Loucy (cell line): ENCODE results near the gene MXD4.

Experiments used
- H2AFZ ChIP-seq: fragments of 200-600 bp; sonication (generic); 2 replicates; pipeline ENCODE4 v1.6.0; 2016; ENCODE audit warnings: antibody characterized with exemption, mild to moderate bottlenecking, low read length, moderate library complexity
- H3F3A ChIP-seq: fragments of 200-600 bp; 2 replicates; pipeline ENCODE4 v1.6.0; 2016; ENCODE audit warnings: antibody characterized with exemption, low read depth, mild to moderate bottlenecking
- H3K27me3 ChIP-seq: fragments of 200-600 bp; sonication (generic); 2 replicates; pipeline ENCODE4 v1.6.1; 2014; ENCODE audit warnings: low read length, mild to moderate bottlenecking; ENCODE audit not compliant: insufficient read depth, poor library complexity, severe bottlenecking
- H3K36me3 ChIP-seq: fragments of 200-600 bp; sonication (generic); 2 replicates; pipeline ENCODE4 v1.6.1; 2016; ENCODE audit warnings: low read length; ENCODE audit not compliant: insufficient read depth
- H3K4me1 ChIP-seq: fragments of 200-600 bp; sonication (generic); 2 replicates; pipeline ENCODE4 v1.5.1; 2014; ENCODE audit warnings: low read length, mild to moderate bottlenecking; ENCODE audit not compliant: insufficient read depth, poor library complexity, severe bottlenecking
- H3K4me2 ChIP-seq: fragments of 200-600 bp; sonication (generic); 2 replicates; pipeline ENCODE4 v1.6.0; 2014; ENCODE audit warnings: antibody characterized with exemption, low read length, low read depth, mild to moderate bottlenecking; ENCODE audit not compliant: poor library complexity, severe bottlenecking
- H3K4me3 ChIP-seq: fragments of 200-600 bp; sonication (generic); 2 replicates; pipeline ENCODE4 v1.5.1; 2014; ENCODE audit warnings: low read length, mild to moderate bottlenecking, mixed read lengths; ENCODE audit not compliant: poor library complexity, severe bottlenecking
- H3K79me2 ChIP-seq: fragments of 200-600 bp; sonication (generic); 2 replicates; pipeline ENCODE4 v1.6.1; 2014; ENCODE audit warnings: low read length; ENCODE audit not compliant: insufficient read depth
- H3K9ac ChIP-seq: fragments of 200-600 bp; sonication (generic); 2 replicates; pipeline ENCODE4 v1.6.0; 2014; ENCODE audit warnings: mild to moderate bottlenecking, low read depth, low read length, moderate library complexity; ENCODE audit not compliant: poor library complexity, severe bottlenecking
- H3K9me2 ChIP-seq: fragments of 200-600 bp; sonication (generic); replicated peaks from 2 replicates; pipeline ENCODE4 v1.6.1; 2016; ENCODE audit warnings: low read depth, low read length, mixed read lengths
- H3K9me3 ChIP-seq: fragments of 200-600 bp; sonication (generic); 2 replicates; pipeline ENCODE4 v1.6.1; 2014; ENCODE audit warnings: mild to moderate bottlenecking, antibody characterized with exemption, low read length, low read depth; ENCODE audit not compliant: insufficient read depth
- H4K20me1 ChIP-seq: fragments of 200-600 bp; sonication (generic); 2 replicates; pipeline ENCODE4 v1.6.0; 2014; ENCODE audit warnings: antibody characterized with exemption, low read length, mild to moderate bottlenecking; ENCODE audit not compliant: insufficient read depth, poor library complexity, severe bottlenecking
- EZH2phosphoT487 ChIP-seq: fragments of 200-600 bp; IDR thresholded peaks from 2 replicates; pipeline ENCODE4 v1.6.1; 2018; ENCODE audit warnings: antibody characterized with exemption, mild to moderate bottlenecking, moderate library complexity, borderline replicate concordance
- TF ChIP-seq, protein P1 (sequence below): fragments of 200-600 bp; sonication (generic); conservative IDR thresholded peaks from 2 replicates; pipeline ENCODE4 v1.5.1; 2014; ENCODE audit warnings: mild to moderate bottlenecking, antibody characterized with exemption, low read length

MXD4 gene

DNA sequence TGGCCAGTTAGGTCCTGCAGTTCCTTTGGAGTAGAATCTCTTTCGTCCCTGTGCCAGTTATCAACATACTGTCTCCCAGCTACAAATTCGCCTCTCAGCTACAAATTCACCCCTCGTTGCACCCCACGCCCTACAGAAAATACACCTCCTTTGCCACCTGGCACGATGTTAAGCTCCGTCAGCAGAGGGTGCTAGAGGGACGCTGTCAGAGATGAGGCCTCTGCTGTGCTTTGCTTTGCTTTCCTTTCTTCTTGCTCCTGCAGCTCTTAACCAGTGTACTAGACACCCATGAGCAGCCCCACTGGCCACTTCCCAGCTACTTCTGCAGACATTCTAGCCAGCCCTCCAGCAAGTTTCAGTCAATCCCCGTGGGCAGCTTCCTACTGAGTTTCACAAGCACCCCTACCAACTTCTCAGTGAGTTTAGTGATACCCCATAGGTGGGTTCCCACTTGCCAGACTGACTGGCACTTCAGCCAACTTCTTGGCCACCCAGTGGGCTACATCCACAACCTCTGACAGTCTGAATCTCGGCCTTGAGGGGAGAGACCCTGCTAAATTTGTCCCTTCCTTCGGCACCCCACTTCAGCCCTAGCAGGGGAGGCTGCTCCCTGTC is 41.8 kb downstream of the MXD4 start:
- no peak overlapping the region for H3K4me2 ChIP-seq
- H3K79me2 ChIP-seq: no peaks in the 10 kb centered on the region
- no peak overlapping the region for H2AFZ ChIP-seq
- no peaks in the 10 kb centered on the region for H3F3A ChIP-seq
- no peaks in the 10 kb centered on the region for H3K4me1 ChIP-seq
- H3K4me3 ChIP-seq: no peak overlapping the region
- no peak overlapping the region for H3K9ac ChIP-seq
- H4K20me1 ChIP-seq: no peaks in the 10 kb centered on the region
- no peaks in the 10 kb centered on the region for H3K27me3 ChIP-seq
- H3K9me2 ChIP-seq: no peaks in the 10 kb centered on the region
- no peaks in the 10 kb centered on the region for H3K9me3 ChIP-seq
- no peaks in the 10 kb centered on the region for H3K36me3 ChIP-seq
- TF ChIP-seq EZH2phosphoT487: no peak
- TF ChIP-seq, protein P1, sequence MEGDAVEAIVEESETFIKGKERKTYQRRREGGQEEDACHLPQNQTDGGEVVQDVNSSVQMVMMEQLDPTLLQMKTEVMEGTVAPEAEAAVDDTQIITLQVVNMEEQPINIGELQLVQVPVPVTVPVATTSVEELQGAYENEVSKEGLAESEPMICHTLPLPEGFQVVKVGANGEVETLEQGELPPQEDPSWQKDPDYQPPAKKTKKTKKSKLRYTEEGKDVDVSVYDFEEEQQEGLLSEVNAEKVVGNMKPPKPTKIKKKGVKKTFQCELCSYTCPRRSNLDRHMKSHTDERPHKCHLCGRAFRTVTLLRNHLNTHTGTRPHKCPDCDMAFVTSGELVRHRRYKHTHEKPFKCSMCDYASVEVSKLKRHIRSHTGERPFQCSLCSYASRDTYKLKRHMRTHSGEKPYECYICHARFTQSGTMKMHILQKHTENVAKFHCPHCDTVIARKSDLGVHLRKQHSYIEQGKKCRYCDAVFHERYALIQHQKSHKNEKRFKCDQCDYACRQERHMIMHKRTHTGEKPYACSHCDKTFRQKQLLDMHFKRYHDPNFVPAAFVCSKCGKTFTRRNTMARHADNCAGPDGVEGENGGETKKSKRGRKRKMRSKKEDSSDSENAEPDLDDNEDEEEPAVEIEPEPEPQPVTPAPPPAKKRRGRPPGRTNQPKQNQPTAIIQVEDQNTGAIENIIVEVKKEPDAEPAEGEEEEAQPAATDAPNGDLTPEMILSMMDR: peak; percentile 95

DNA sequence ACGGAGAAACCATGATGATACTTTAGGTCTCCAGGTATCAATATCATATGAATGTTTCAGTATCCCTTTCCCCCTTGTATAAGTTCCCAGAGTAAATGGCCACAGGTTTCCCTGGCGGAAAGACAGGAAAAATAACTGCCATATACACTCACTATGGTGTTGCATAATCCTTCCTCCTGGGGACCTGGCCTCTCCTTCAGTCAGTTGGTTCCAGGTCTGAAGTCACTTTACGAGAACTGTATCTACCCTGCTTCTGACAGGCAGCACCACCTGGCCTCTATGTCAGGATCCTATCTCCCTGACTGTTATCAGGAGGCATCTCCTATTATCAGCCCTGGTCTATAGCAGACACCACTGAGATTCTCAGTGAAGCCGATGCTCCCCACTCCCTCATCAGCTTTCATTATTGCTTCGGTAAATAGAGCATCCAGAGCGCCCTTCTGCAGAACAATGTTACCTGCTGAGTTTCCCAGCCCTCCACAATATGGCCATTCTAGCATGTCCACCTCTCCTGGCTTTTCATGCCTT is 42.6 kb downstream of the MXD4 start:
- Histone ChIP-seq H4K20me1 (no peaks in the 10 kb centered on the region), H3K9ac (no peak overlapping the region), H3K4me1 (no peaks in the 10 kb centered on the region), H3K27me3 (no peaks in the 10 kb centered on the region), H3K36me3 (no peaks in the 10 kb centered on the region), H2AFZ (no peak overlapping the region), H3K9me2 (no peaks in the 10 kb centered on the region), H3K9me3 (no peaks in the 10 kb centered on the region), H3K4me2 (no peak overlapping the region), H3F3A (no peaks in the 10 kb centered on the region), H3K4me3 (no peak overlapping the region), H3K79me2 (no peaks in the 10 kb centered on the region)
- TF ChIP-seq, protein P1: no peak
- TF ChIP-seq EZH2phosphoT487: no peak

DNA sequence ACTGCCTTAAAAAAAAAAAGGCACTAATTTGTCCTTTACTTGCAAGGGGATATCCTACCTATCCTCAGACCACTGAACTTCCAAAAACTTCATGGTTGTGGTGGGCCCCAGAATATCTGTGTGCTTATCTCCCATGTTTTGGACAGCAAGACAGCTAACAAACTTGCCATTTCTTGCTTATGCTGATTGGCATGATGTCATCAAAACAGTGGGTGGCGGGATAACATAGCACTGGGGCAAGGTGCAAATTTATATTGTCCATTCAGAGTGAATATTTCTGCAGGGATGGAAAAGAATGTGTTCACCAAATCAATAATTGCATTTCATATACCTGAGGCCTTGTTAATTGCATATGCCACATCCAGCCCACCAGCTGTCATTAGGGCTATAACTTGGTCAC is 43.5 kb downstream of the MXD4 start:
- Histone ChIP-seq H3K79me2 (no peaks in the 10 kb centered on the region), H3K36me3 (no peaks in the 10 kb centered on the region), H3K27me3 (no peaks in the 10 kb centered on the region), H3K9me3 (no peaks in the 10 kb centered on the region), H3K9ac (no peak overlapping the region), H3K4me3 (no peak overlapping the region), H3F3A (no peaks in the 10 kb centered on the region), H4K20me1 (no peaks in the 10 kb centered on the region), H3K4me1 (no peaks in the 10 kb centered on the region), H3K9me2 (no peaks in the 10 kb centered on the region), H2AFZ (no peak overlapping the region), H3K4me2 (no peak overlapping the region)
- no peak for TF ChIP-seq EZH2phosphoT487
- TF ChIP-seq, protein P1: no peak
